NCI-H1105 treated with DMSO at 0.1 percent for 48 hours (cell line): Measurements from ENCODE around the gene TPRKB.
A peak's percentile ranks its signal among the peaks of the same experiment; 100 is the strongest.
"Not testable (repeated sequence)": the region's sequence is repeated elsewhere in the genome, so short reads cannot be mapped to it uniquely, and the experiment has no call there.

Source experiments
- DNase-seq: peaks from one replicate; lab custom pipeline; 2025; lab: John Stamatoyannopoulos, UW

Gene TPRKB

DNA sequence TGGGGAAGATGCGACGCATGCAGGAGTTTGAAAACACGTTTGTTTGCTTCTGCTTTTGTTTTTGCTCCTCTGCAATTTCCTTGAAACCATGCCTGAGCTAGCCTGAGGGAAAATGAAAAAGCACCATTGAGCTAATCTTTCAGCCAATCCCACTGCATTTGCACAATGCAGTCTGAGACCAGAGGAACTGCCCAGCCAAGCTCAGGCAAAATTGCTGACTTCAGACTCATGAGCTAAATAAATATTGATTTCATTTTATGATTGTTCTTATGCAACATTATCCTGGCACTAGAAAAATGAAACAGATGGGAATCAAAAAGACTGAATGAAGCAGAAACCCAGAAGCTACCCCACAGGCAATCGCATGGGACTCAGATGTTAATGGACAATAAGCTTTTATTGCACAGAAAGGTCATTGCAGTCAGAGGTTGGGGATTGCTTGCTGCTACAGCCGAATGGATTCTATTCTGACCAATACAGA, 37.0 kb downstream of the TPRKB start:
- DNase-seq = no peak

DNA sequence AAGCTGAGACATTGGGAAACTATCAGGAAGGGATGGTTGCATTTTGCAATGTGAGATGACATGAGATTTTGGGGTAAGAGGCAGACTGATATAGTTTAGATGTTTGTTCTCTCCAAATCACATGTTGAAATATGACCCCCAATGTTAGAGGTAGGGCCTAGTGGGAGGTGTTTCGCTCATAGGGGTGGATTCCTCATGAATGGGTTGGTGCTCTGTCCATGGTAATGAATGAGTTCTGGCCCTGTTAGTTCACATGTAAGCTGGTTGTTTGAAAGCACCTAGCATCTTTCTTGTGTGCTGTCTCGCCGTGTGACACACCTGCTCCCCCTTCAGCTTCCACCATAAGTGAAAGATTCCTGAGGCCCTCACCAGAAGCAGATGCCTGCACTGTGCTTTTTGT, 37.7 kb downstream of the TPRKB start:
- DNase-seq = no peak

DNA sequence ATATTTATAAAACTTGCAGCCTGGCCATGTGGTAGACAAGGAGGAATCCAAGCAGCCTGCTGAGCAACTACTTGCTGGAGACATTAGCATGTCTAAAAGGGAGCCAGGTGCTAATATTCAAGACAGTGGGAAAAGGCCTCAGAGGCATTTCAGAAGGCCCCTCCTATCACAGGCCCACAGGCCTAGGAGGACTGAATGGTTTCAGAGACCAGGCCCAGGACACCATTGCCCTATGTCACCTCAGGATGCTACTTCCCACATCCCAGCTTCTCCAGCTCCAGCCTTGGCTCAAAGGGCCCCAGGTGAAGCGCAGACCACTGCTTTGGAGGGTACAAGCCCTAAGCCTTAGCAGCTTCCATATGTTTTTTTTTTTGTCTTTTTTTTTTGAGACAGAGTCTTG, 39.0 kb downstream of the TPRKB start:
- no peak for DNase-seq

DNA sequence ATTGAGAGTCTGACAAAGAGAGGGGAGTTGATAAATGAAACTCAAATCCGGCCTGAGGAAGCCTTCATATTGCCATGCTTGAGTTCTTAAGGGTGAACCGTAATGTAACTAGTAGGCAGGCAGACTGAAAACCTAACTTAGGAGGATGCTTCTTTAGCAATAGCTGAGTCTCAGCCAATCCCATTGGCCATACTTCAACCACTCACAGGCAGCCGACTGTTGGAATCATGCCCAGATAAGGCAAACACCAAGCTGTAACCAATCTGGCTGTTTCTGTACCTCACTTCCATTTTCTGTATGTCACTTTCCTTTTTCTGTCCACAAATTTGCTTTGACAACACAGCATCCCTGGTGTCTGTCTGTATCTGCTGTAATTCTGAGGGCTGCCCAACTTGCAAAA, 39.5 kb downstream of the TPRKB start:
- no peak for DNase-seq

DNA sequence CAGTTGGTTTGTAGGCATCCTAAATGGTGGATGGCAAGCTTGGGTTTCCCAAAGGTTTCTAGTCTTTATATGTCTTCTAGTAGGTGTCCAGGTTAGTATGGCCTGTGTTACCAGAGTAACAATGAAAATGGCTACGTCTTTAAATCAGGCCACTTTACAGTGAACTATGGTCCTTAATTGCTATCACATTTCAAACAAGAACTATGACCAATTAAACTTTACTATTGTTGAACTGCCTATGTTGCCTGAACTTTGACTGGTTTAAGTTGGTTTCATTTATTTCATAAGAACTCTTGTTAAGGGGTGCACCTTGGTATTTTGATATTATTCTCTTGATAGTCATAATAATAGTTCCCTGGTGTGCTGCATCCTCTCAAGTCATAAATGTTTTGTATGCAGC, 40.2 kb downstream of the TPRKB start:
- not testable (repeated sequence) for DNase-seq

DNA sequence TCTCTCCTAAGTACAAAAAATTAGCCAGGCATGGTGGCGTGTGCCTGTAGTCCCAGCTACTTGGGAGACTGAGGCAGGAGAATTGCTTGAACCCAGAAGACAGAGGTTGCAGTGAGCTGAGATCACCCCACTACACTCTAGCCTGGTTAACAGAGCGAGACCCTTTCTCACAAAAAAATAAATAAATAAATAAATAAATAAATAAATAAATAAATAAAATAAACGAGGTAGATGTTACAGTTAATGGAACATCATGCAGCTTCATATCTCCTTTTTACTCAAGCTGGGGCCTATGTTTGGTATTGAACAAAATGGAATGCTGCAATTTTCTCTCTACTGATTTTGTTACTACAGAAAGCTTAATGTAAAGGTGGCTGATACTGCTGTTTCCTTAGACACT, 40.6 kb downstream of the TPRKB start:
- DNase-seq = not testable (repeated sequence)

DNA sequence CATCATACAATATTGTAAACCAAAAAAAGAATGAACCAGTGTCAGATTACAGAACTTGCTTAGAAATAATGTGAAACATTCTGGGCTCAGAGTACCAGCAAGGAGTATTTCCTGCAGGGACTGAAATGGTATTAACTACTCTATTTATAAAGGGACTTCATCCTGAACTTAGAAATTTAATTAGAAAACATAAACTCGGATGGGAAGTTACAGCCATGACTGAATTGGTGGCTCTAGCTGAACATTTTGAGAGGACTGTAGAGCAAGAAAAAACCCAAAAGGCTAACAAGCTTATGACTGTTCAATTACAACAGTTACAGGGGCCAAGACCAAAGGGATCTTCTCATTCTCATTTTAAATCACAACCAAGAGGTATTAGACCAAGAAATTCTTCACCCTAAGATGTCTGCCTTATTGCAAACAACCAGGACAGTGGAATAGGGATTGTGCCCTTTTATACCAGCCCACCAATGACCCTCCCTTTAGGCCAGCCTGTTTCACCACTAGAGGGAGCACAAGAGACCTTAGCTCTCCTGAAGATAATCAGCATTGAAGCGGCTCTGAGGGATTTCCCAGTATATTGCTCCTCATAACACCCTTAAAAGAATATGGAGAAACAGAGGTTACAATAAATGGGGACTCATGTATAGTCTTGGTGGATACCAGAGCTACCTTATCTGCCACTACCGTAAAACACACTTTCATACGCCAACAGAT, 46.6 kb downstream of the TPRKB start:
- DNase-seq = peak; percentile 24

DNA sequence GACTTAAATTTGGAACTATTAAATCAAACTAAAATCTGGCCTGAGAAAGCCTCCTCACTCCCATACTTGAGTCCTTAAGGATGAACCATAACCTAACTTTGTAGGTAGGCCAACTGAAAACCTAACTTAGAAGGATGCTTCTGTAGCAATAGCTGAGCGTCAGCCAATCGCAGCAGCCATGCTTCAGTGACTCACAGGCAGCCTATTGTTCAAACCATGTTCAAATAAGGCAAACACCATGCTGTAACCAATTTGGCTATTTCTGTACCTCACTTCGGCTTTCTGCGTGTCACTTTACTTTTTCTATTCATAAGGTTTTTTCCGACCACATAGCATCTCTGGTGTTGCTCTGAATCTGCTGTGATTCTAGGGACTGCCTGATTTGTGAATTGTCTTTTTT, 48.7 kb downstream of the TPRKB start:
- DNase-seq = not testable (repeated sequence)

DNA sequence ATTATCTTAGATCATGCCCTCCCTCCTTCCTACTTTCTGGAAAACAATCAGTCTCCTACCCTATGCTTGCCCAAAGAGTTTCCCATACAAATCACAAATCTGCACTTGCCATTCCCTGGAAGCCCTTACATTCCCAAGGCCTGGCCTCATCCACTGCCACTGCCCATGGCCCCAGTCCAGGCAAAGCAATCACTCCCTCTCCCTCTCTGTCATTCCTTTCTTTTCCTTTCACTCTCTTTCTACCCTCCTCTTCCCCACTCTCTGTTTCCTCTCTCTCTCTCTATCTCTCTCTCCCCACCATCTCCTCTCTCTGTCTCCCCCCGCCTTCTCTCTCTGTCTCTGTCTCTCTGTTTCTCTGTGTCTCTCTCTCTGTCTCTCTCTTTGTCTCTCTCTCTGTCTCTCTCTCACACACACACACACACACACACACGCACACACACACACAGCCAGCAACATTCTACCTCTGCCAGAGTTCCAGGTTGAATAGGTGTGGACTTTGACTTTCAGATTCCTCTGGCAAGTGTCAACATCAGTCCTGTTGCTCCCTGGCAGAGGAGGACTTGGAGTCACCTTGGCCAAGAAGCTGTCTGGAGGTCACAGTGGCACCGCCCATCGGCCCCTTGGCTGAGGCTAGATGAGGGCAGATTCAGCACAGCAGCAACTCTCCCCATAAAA, 51.2 kb downstream of the TPRKB start:
- no peak for DNase-seq

DNA sequence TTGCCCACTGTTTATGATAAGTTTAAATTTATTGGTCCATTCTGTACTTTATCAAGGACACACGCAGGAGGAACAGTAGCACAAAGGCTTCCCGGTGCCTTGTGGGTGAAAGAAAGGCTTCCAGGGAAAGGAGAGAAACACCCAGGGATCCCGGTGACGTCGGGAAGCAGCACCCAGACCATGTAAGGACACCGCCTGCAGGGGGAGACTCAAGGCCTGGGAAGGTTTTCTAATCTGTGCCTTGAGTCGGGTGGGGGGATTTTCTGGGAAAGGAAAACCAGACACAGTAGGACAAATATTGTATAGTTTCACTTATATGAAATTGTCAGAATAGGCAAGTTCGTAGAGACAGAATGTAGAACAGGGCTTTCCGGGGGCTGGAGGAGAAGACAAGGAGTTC, 52.2 kb downstream of the TPRKB start:
- DNase-seq = not testable (repeated sequence)

DNA sequence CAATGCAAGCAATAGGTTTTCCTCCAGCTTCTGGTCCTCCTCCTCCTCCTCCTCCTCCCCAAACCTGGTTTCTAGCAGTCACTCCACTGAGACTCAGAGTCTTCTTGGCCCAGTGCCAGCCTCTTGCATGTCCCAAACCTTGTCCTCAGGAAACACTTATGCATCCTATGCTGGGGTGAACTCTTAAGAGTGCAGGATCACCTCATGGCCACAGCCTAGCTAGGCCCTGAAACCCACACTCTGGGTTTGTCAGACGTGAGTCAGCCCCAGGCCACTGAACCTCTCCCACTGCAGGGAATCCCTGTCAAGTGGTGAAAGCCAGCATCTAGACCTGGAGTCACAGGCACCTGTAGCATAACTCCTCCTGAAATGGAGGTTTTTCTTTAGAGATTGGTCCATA, 52.8 kb downstream of the TPRKB start:
- not testable (repeated sequence) for DNase-seq

DNA sequence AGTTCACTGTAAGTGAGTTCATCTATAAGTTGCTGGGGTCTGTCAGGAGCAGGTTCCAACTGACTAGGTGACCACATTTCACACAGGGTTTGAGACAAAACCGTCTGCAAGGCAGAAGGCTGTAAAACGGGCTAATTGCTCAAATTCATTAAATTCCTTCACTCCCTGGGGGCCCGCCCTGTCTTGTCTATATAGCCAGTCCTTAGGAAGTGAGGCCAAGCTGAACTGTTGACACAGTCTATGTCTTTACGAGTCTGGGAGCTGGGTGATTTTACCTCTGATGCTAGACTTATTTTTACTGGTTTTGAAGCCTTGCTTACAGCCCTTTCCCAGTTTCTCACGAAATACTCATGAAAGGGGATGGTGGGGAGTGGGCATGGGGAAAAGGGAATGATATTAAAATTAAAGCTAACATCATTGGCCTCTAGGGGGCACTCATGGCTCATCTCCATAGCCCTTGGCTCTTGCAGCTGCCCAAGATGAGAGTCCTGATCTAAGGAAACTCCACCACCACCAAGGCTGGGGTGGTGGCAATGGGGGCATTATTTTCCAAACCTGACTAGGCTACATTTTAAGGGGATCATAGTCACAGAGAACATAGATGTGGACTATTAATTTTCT, 57.1 kb downstream of the TPRKB start:
- DNase-seq = peak; percentile 4
